WI38 (cell line): ENCODE data around the gene MAML3.

Source experiments
- H3K4me3 ChIP-seq: 2 replicates; pipeline ENCODE4 v1.5.1; 2011; ENCODE audit warnings: low read depth, mild to moderate bottlenecking, control low read depth, low read length
- TF ChIP-seq, protein P1 (sequence below): IDR thresholded peaks from 2 replicates; pipeline ENCODE4 v1.5.1; 2012; ENCODE audit warnings: low read depth, mild to moderate bottlenecking, control low read depth, low read length

Gene MAML3

GRCh38 chr4:140150636-140150885 lies 3.4 kb downstream of the MAML3 start:
- peak overlapping the region; percentile 87 for H3K4me3 ChIP-seq
- TF ChIP-seq, protein P1, sequence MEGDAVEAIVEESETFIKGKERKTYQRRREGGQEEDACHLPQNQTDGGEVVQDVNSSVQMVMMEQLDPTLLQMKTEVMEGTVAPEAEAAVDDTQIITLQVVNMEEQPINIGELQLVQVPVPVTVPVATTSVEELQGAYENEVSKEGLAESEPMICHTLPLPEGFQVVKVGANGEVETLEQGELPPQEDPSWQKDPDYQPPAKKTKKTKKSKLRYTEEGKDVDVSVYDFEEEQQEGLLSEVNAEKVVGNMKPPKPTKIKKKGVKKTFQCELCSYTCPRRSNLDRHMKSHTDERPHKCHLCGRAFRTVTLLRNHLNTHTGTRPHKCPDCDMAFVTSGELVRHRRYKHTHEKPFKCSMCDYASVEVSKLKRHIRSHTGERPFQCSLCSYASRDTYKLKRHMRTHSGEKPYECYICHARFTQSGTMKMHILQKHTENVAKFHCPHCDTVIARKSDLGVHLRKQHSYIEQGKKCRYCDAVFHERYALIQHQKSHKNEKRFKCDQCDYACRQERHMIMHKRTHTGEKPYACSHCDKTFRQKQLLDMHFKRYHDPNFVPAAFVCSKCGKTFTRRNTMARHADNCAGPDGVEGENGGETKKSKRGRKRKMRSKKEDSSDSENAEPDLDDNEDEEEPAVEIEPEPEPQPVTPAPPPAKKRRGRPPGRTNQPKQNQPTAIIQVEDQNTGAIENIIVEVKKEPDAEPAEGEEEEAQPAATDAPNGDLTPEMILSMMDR, result no peak

DNA sequence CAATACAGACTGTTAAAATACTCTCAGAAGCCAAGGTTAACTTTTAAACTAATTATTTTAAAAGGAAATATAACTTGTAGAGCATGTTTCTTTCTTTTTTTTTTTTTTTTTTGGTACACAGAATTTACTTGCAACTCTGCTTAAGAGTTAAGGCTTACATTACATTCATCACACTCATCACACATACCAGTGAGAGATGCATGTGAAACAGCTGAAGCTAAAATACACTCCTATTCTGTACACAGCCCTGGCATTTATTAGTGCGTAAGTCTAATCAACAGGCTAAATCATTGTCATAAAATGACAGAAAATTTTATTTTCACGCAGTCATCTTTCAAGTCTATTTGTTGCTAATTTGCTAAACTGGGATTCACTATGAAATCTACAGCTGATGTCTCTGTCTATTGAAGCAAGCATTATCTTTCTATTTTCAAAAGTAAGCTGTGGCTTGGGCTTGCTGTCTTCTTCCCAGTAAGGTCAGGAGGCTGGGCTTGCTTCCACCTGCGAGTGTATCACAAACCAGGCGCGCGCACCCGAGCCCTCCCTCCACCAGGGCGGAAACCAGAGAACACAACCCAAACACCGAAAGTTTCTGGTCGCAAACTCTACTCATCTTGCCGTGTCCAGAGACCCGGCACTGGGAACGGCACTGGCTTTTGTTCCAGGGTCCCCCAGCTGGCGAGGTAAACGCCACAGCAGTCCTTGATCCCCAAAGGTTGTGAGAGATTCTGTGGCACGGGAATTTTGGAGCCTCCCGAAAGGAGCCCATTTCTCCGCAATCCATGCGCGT lies 3.9 kb downstream of the MAML3 start:
- TF ChIP-seq, protein P1, result no peak
- H3K4me3 ChIP-seq, result peak overlapping the region; percentile 87

GRCh38 chr4:140144050-140144449 lies 9.9 kb downstream of the MAML3 start:
- H3K4me3 ChIP-seq, result no peak overlapping the region
- TF ChIP-seq, protein P1, result no peak

GRCh38 chr4:140141210-140141835 lies 12.7 kb downstream of the MAML3 start:
- H3K4me3 ChIP-seq, result no peak overlapping the region
- TF ChIP-seq, protein P1, result no peak

DNA sequence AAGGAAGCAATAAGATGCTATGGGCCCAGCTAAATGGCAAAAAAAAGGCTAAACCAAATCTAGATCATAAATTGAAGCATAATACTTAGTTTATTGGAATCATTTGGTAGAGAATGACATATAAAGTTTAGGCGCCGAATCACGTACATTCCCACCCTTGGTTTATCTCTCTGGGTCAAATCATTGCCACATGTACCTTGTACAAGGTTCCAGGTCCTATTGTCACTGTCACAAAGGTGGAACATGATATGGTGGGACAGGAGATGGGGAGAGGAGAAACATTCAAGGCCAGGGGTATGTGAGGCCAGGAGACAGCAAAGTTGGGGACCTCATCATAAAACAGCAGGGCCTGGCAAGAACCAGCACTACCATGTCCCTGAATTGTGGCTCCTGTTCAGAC lies 13.4 kb downstream of the MAML3 start:
- H3K4me3 ChIP-seq, result no peak overlapping the region
- TF ChIP-seq, protein P1, result no peak

DNA sequence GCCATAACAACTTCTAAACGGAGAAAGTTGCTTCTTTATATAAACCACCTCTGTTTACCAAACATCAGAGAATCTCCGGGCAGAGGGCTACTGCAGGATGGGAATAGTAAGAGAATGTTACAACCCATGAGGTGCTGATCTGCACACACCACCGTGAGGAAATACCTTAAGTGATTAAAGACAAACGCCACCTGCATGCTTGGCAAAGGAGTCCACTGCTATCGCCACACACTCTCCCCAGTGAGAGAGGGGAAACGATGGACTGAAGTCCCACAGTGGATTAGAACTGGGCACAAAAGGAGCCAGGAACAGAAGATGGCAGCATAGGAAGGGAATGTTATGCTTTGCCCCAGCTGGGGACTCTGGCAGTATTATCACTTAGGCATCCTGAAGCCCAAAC lies 15.6 kb downstream of the MAML3 start:
- H3K4me3 ChIP-seq, result no peak overlapping the region
- TF ChIP-seq, protein P1, result no peak

DNA sequence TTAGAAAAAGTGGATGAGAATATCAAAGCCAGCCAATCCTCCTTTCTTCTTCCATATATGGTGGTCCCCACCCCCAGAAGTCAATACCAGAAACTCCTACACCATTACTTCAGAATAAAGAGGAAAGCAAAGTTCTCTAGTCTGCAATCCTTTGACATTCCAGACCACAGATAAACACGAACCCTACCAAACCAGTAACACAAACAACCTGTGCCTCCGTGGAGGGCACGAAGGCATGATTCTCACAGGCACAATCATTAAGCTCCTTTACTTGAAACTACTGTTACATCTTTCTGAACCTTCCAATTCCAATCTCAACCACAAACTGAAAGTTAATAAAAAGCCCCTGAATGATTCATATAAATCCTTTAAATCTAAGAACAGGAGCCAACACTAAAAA lies 16.3 kb downstream of the MAML3 start:
- H3K4me3 ChIP-seq, result peak overlapping the region; percentile 1; the same call in 1 of the 2 replicates
- TF ChIP-seq, protein P1, result no peak
